ENCODE results near the gene DHRS7. TPM values are rescaled to one million over a fixed set of nuclear protein-coding genes. Genes with fewer than 3 reads are reported as not detected.
A peak's percentile ranks its signal among the peaks of the same experiment; 100 is the strongest.

DHRS7 gene
- 35.3 TPM for polyA plus RNA-seq (2013, experiment 1 of 2; ENCODE audit: insufficient read length)
- polyA plus RNA-seq (2013, experiment 2 of 2; ENCODE audit: insufficient read length): 37.2 TPM

GRCh38 chr14:60164712-60165546 lies at the start of gene DHRS7:
Gene DHRS7 (minus strand): TSS chr14:60165398. CDS start chr14:60165309, 89 bp downstream.
- peak; percentile 78 for DNase-seq

- DNase-seq: no peak
Observed at GRCh38 chr14:60214415-60215126, 49.4 kb upstream of the DHRS7 start.

GRCh38 chr14:60214003-60214402 lies 48.8 kb upstream of the DHRS7 start:
- DNase-seq: no peak

- DNase-seq: no peak
Observed at GRCh38 chr14:60212503-60213371, 47.5 kb upstream of the DHRS7 start.

- no peak for DNase-seq
Observed at GRCh38 chr14:60211153-60211552, 46.0 kb upstream of the DHRS7 start.

- DNase-seq: no peak
Observed at GRCh38 chr14:60210703-60211102, 45.5 kb upstream of the DHRS7 start.

GRCh38 chr14:60206837-60207533 lies 41.8 kb upstream of the DHRS7 start:
- no peak for DNase-seq

GRCh38 chr14:60206249-60206670 lies 41.1 kb upstream of the DHRS7 start:
- no peak for DNase-seq

- no peak for DNase-seq
Observed at GRCh38 chr14:60204843-60205774, 39.9 kb upstream of the DHRS7 start.

- DNase-seq: no peak
Observed at GRCh38 chr14:60204104-60204842, 39.1 kb upstream of the DHRS7 start.

- no peak for DNase-seq
Observed at GRCh38 chr14:60199321-60199720, 34.1 kb upstream of the DHRS7 start.

- peak; percentile 48 for DNase-seq
Observed at GRCh38 chr14:60197629-60198303, 32.6 kb upstream of the DHRS7 start.

GRCh38 chr14:60196291-60196690 lies 31.1 kb upstream of the DHRS7 start:
- no peak for DNase-seq

- DNase-seq: no peak
Observed at GRCh38 chr14:60195179-60195810, 30.1 kb upstream of the DHRS7 start.

- DNase-seq: no peak
Observed at GRCh38 chr14:60189923-60190840, 25.0 kb upstream of the DHRS7 start.

GRCh38 chr14:60188696-60189095 lies 23.5 kb upstream of the DHRS7 start:
- DNase-seq: no peak

- peak; percentile 12 for DNase-seq
Observed at GRCh38 chr14:60188115-60188514, 22.9 kb upstream of the DHRS7 start.

Measured in fibroblast of skin of back (primary cell).